Stimulated activated naive CD4-positive, alpha-beta T cell treated with Interleukin-2 at 50 U/mL for 16 hours (primary cell): ENCODE measurements around the gene FHOD1.

Experiments used
- DNase-seq: peaks from one replicate; lab custom pipeline; 2025; lab: John Stamatoyannopoulos, UW

The FHOD1 gene

DNA sequence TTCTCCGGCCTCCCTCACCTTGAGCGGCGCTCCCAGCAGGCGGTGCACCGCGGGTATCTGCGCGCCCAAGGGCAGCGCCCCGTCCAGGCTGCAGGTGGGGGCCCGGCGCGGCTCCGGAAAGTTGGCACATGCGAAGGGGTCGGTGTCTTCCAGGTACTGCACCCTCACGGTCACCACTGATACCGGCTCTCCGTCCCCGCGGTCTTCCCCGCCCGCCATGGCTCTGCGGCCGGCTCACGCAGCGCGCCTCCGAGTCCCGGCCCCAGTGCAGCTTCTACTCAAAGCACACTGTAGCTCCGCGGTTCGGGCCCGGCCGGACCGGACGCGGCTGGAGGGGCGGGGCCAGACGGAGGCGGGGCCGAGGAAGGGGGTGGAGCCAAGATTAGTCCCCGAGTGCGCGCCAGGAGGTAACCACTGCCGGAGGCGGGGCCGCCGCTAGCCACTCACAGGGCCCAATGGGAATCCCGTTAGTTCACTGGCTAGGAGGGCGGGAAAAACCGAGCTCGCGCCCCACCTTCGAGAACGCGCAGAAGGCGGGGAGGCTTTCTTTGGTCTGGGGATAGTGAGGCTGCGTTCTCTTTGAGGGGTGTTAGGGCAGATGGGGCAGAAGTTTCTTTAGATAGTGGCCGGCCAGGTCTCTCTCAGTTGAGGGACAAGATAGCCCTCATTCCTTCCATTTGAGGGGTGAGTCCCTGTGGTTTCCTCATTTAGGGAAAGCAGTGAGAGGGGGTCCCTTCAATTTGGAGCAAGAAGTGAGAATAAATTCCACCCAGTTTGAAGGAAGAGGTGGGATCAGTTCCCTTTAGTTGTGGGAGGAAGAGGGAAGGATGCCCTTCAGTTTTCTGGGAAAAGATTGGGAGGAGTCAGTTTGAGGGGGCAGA lies at the start of gene FHOD1:
Gene FHOD1 (minus strand): TSS at position 290 of the 881 bp plus-strand sequence. CDS start 71 bp downstream, at position 219.
- peak; percentile 97 for DNase-seq

DNA sequence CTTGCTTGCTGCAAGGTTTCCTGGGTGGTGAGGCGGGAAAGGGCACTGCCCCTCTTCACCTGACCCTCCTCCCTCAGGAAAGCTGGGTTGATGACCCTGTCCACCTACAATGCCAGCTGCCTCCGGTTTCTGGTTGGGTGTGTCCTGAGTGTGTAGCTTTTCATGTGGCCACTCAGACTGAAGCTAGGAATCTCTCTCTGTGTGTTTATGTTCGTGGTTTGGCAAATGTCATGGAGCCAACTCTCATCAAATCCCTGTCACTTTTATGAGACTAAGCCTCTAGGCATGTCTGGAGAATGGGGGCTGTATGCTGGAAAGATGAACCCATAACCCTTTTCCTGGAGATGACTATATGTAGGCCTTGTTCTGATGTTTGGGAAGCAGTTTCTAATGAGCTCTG lies 49.1 kb upstream of the FHOD1 start:
- no peak for DNase-seq

- no peak for DNase-seq
Observed at GRCh38 chr16:67294938-67295361, 47.7 kb upstream of the FHOD1 start.

GRCh38 chr16:67294171-67294757 lies 47.0 kb upstream of the FHOD1 start:
- no peak for DNase-seq

GRCh38 chr16:67291461-67291860 lies 44.2 kb upstream of the FHOD1 start:
- DNase-seq = no peak

- no peak for DNase-seq
Observed at GRCh38 chr16:67287960-67288359, 40.7 kb upstream of the FHOD1 start.

- no peak for DNase-seq
Observed at GRCh38 chr16:67286441-67287235, 39.4 kb upstream of the FHOD1 start.

DNA sequence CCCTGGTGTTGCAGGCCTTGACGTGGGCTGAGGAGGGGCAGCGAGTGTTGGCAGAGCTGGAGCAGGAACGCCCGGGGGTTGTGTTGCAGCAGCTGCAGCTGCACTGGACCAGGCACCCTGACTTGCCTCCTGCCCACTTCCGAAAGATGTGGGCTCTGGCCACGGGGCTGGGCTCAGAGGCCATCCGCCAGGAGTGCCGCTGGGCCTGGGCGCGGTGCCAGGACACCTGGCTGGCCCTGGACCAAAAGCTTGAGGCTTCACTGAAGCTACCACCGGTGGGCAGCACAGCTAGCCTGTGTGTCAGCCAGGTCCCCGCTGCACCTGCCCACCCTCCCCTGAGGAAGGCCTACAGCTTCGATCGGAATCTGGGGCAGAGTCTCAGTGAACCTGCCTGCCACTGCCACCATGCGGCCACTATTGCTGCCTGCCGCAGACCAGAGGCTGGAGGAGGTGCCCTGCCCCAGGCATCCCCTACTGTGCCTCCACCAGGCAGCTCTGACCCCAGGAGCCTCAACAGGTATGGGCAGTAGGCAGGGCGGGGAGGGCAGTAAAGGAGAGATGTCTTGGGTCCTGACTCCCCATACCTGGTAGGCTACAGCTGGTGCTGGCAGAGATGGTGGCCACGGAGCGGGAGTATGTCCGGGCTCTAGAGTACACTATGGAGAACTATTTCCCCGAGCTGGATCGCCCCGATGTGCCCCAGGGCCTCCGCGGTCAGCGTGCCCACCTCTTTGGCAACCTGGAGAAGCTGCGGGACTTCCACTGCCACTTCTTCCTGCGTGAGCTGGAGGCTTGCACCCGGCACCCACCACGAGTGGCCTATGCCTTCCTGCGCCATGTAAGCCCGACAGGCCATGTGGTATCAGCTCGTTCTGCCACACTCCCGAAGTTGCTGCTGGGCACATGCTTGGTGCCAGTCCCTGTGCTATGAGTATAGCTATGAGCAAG lies 37.7 kb upstream of the FHOD1 start:
- DNase-seq = no peak

DNA sequence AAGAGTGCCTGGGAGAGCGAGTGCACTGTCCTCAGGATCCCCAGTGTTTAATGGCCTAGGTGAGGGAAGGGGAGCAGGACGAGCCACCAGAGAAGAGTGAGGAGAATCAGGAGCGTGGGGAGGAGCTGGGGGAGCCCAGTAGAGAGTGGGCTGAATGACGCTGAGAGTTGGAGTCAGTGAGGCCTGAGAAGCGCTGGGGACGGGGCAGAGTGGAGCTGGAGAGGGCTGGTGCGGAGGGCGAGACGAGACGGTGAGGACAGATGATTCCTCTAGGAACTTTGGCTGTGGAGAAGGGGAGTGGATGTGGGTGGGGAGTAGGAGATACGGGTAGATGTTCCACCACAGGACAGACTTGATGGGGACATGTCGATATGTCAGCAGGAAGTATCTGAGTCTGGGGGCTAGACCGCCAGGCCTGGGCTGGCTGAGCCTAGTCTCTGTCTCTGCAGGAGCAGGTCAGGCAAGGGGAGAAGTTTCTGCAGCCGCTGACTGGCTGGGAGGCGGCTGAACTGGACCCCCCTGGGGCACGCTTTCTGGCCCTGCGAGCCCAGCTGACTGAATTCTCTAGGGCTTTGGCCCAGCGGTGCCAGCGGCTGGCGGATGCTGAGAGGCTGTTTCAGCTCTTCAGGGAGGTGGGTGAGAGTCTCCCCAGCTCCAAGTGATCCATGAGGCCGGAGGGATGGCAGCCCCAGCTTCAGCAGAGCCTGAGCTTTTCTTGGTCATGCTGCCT lies 36.7 kb upstream of the FHOD1 start:
- DNase-seq = no peak

GRCh38 chr16:67283039-67283825 lies 36.0 kb upstream of the FHOD1 start:
- DNase-seq = no peak

DNA sequence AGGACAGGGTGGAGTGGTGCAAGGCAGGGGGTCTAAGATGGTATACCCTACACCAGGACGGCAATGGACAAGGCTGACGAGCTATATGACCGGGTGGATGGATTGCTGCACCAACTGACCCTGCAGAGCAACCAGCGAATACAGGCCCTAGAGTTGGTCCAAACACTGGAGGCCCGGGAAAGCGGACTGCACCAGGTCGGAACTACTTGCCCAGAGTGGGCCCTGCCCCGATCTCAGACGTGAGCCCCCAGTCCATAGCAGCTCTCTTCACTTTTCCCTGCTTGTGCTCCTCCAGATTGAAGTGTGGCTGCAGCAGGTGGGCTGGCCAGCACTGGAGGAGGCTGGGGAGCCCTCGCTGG lies 35.1 kb upstream of the FHOD1 start:
- DNase-seq = no peak

GRCh38 chr16:67281536-67282446 lies 34.5 kb upstream of the FHOD1 start:
- no peak for DNase-seq

GRCh38 chr16:67280090-67281015 lies 33.1 kb upstream of the FHOD1 start:
- no peak for DNase-seq

DNA sequence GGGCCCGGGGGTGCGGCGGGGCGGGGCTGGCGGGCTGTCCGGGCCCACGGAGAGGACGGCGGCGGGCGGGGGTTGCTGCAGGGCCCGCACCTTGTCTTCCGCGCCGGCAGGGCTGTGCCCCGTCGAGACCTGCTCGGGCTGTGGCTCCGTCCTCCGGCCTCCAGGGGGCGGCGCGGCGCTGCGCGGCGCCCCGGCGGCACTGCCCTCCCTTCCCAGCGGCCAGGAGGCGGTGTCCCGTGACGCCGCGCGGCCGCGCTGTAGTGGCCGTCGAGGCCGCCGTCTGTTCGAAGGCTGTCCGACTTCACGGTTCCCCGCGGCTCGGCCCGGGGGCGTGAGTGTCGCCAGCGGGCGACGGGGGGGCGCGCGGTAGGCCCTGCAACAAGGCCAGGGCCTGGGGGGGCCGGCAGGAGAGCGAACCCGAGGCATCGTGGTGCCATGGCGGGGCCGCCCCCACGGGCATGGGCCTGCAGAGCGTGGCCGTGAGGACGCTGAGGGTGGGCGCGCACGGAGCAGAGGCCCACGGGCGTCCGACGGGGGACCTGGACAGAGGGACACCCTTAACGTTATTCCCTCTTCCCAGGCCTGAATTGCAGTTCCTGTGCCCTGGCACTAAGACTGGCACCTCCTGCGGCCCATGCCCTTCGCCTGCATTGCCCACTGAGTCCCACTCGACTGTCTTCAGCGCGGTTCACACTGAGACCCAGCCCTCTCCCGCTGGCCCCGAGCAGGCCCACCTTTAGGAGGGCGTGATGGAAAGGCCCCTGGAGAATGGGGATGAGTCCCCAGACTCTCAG lies 32.2 kb upstream of the FHOD1 start, which contains the start of gene PLEKHG4:
Gene PLEKHG4 (plus strand): TSS at position 237 of the 794 bp plus-strand sequence. CDS start 513 bp downstream, at position 750.
- peak; percentile 79 for DNase-seq

DNA sequence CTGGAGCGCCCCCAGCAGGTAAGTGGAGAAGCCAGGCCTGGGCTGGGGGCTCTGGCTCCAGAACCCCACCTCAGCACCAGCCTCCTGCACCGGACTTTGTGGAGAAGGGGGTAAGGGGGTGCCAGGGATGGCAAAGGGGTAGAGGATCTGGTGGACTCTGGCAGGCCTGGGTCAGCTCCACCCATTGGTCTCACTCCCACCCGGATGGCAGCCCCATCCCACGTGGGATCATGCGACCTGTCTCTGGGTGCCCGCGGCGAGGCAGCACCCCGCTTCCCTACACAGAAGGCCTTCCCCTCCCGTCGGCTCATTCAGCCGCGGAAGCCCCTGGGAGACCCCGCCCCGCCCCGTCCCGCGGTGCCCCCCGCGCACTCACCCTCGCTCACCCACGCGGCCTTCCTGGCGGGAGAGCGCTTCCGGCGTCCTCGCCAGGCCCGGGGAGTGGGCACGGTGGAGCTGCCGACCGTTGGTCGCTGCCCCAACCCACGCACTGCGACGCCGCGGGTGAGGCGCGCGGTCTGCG lies 31.6 kb upstream of the FHOD1 start:
- DNase-seq = peak; percentile 59

DNA sequence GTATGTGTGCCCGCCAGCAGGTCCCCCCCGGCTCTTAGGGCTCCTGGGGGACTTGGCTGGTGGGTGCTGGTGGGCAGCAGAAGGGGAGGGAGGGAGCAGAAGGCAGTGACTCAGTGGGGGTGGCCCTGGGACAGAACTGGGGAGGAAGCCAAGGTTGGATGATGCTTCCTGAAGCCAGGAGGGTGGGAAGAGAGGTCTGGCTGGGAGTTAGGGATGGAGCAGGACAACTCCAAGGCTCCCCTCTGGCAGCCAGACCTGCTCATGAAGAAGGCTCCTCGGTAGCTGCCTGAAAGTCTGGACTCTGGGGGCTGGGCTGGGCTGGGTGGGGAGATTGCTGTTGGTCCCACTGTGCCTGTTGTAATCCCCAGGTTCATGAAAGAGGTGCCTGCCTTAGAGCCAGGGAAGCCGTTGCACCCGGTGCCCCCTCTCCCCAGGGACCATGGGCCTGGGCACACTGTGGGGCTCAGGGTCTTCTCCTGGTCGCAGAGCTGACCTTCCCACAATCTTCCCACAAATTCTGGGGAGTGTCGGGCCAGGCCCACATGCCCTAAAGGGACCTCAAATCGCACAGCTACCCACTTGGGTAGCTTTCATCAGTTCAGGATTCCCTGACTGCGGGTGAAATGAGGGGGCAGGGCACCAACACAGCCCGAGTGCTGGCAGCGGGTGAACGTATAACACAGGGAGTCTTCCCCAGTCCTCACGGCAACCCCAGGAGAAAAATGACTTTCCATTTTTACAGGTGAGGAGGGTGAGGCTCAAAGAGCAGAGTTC lies 30.9 kb upstream of the FHOD1 start:
- peak; percentile 33 for DNase-seq
